ENCODE data around the gene COX11.
A peak's percentile ranks its signal among the peaks of the same experiment; 100 is the strongest.

The COX11 gene

GRCh38 chr17:54969658-54970572, 1.5 kb upstream of the COX11 start:
- H3K4me3 ChIP-seq (ENCODE audit: low read depth, low read length) = peak overlapping the region; percentile 71
- DNase-seq (ENCODE audit: low read depth) = no peak
- TF ChIP-seq, protein P1, sequence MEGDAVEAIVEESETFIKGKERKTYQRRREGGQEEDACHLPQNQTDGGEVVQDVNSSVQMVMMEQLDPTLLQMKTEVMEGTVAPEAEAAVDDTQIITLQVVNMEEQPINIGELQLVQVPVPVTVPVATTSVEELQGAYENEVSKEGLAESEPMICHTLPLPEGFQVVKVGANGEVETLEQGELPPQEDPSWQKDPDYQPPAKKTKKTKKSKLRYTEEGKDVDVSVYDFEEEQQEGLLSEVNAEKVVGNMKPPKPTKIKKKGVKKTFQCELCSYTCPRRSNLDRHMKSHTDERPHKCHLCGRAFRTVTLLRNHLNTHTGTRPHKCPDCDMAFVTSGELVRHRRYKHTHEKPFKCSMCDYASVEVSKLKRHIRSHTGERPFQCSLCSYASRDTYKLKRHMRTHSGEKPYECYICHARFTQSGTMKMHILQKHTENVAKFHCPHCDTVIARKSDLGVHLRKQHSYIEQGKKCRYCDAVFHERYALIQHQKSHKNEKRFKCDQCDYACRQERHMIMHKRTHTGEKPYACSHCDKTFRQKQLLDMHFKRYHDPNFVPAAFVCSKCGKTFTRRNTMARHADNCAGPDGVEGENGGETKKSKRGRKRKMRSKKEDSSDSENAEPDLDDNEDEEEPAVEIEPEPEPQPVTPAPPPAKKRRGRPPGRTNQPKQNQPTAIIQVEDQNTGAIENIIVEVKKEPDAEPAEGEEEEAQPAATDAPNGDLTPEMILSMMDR (IDR thresholded peaks at IDR 0.05; ENCODE audit: low read depth, low read length, missing control alignments) = no peak

GRCh38 chr17:54968988-54969332, 506 bp upstream of the COX11 start:
- peak overlapping the region; percentile 71 for H3K4me3 ChIP-seq (ENCODE audit: low read depth, low read length)
- DNase-seq (ENCODE audit: low read depth) = peak; percentile 15
- TF ChIP-seq, protein P1 (IDR thresholded peaks at IDR 0.05; ENCODE audit: low read depth, low read length, missing control alignments) = no peak

- TF ChIP-seq, protein P1 (IDR thresholded peaks at IDR 0.05; ENCODE audit: low read depth, low read length, missing control alignments) = peak; percentile 53
- no peak for DNase-seq (ENCODE audit: low read depth)
- H3K4me3 ChIP-seq (ENCODE audit: low read depth, low read length) = peak overlapping the region; percentile 71
Observed at GRCh38 chr17:54967621-54968261, 713 bp downstream of the COX11 start.

GRCh38 chr17:54956791-54957190, 11.7 kb downstream of the COX11 start:
- H3K4me3 ChIP-seq (ENCODE audit: low read depth, low read length) = no peak overlapping the region
- TF ChIP-seq, protein P1 (IDR thresholded peaks at IDR 0.05; ENCODE audit: low read depth, low read length, missing control alignments) = no peak
- no peak for DNase-seq (ENCODE audit: low read depth)

- H3K4me3 ChIP-seq (ENCODE audit: low read depth, low read length) = no peak overlapping the region
- DNase-seq (ENCODE audit: low read depth) = no peak
- TF ChIP-seq, protein P1 (IDR thresholded peaks at IDR 0.05; ENCODE audit: low read depth, low read length, missing control alignments) = no peak
Observed at GRCh38 chr17:54951286-54951685, 17.2 kb downstream of the COX11 start.

DNA sequence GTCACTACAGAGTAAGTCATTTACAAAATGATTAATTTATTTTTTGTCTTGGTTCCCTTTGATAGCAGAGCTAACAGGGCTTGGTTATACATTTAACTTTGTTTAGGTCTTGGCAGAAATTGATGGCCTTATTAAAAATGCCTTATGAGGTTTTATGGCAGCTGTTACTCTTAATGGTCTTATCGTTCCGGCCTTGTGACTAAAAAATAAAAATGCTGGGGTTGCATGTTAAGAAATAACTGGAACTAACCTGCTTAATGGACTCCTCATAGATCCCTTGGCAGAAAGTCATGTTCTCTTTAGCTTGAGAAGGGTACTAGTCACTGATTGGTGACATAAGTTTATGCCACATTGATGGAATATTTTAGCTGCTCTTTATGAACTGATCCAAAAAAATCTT, 18.3 kb downstream of the COX11 start:
- DNase-seq (ENCODE audit: low read depth) = no peak
- H3K4me3 ChIP-seq (ENCODE audit: low read depth, low read length) = no peak overlapping the region
- TF ChIP-seq, protein P1 (IDR thresholded peaks at IDR 0.05; ENCODE audit: low read depth, low read length, missing control alignments) = no peak
